GM12873 (cell line): Measurements from ENCODE around the gene NDUFA8.

ENCODE experiments used
- CTCF ChIP-seq: IDR thresholded peaks from 2 replicates; pipeline ENCODE4 v1.5.1; 2012; ENCODE audit warnings: low read depth, mild to moderate bottlenecking, moderate library complexity, low read length, control low read depth; ENCODE audit not compliant: insufficient read depth; ENCODE audit errors: missing control alignments

The NDUFA8 gene

GRCh38 chr9:122100756-122101155 is 58.8 kb downstream of the NDUFA8 start:
- TF ChIP-seq CTCF = no peak

GRCh38 chr9:122099271-122099869 is 60.2 kb downstream of the NDUFA8 start:
- TF ChIP-seq CTCF = peak; percentile 85

- no peak for TF ChIP-seq CTCF
These were observed 61.8 kb downstream of the NDUFA8 start for GRCh38 chr9:122097679-122098315.

DNA sequence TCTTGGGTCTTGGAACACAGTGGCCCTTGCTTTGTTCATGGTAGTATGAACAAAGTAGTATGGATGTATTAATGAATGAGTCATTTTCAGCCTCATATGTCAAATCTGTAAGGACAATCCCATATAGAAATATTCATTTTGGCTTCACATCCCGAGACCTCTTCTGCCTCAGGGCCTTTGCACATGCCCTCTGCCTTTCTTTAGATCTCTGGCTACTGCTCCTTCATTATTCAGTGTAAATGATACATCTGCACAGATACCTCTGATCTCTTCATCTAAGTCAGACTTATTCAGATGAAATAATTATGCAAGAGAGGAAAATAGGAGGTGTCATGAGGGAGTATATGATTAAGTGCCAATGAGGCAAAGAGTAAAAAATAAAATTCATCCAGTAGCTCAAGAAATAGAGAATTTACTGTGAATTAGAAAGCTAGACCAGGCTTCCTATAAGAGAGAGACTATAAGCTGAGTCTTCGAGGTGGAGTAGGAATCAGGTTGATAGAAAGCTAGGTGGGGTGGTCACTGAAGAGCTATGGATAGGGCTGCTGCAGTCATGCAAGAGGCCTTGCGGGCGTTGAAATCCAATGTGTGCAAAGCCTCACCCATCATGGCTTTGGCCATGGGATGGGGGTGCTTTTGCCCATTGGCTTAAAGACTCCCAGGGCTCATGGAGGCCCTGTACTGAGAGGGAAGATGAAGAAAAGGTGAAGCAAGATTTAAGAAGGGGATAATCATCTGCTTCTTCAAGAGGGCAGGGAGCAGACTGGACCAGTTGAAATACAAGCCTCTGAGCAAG is 62.8 kb downstream of the NDUFA8 start:
- TF ChIP-seq CTCF = no peak

DNA sequence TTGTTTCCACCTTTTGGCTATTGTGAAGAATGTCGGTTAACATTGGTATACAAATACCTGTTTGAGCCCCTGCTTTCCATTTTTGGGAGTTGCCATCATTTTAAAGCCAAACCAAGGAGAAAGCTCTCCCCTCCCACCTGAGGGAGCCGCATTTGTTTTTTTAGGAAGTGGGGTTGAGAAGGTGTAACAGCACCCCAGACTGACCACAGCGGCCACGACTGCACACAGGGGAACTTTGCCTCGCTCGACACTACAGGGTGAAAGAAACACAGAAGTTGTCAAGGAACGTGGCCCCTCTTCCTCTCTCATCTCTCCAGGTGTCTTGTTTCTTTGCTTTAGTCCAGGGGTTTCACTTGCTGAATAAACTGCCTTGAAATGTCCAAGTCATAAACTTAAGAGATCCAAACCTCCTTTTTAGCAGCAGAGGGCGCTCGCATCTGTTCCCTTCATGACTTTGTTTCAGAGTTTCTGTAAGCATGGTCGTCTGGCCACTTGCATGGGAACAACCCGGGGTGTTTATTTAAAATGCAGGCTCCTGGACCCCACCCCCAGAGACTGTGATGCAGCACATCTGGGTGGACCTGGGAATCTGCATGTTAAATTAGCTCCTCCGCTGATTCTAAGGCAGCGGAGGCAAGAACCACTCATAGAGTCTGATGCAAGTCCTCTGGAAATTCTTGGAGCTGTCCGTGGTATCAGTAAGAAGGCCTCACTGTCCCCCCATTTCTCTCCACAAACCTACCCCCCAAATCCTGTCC is 64.4 kb downstream of the NDUFA8 start:
- peak; percentile 81 for TF ChIP-seq CTCF
